Omental fat pad (tissue), 4 donors: ENCODE data around the gene HEXIM2. TPM values are rescaled to one million over a fixed set of nuclear protein-coding genes. Genes with fewer than 3 reads are reported as not detected.

Experiments
- ATAC-seq: fragments of 150-250 bp; one replicate; pipeline ENCODE4 v1.9.1; 2016; ENCODE audit warnings: mild to moderate bottlenecking, moderate library complexity; ENCODE audit not compliant: low FRiP score
- DNase-seq: peaks from one replicate; pipeline ENCODE4 v3.0.0-alpha.2; 2019; ENCODE audit warnings: low spot score
- CTCF ChIP-seq, 3 donors: fragments of 450-650 bp; IDR thresholded peaks; one replicate each; pipeline ENCODE4 v1.5.1; 2016 to 2017; ENCODE audit warnings: antibody characterized with exemption in 3 of 3, mild to moderate bottlenecking in 3 of 3, moderate library complexity in 2 of 3
- total RNA-seq, 4 donors: library from RNA; depleted of rRNA; stranded (reverse); fragments of >200 nt; gene quantifications; one replicate each; pipeline ENCODE4 v1.1.0, GENCODE V29; 2016

HEXIM2 gene
- total RNA-seq, 4 donors from 2014 or later: 1.4 to 9.3 (median 3.9) TPM

- ATAC-seq: no peak
These were observed 45.1 kb upstream of the HEXIM2 start for GRCh38 chr17:45116434-45117016.

GRCh38 chr17:45117334-45117733 lies 44.3 kb upstream of the HEXIM2 start:
- no peak for DNase-seq
- no peak for TF ChIP-seq CTCF (IDR thresholded peaks at IDR 0.05)
- no peak for ATAC-seq

More at GRCh38 chr17:45116434-45117016, 45.1 kb upstream of the HEXIM2 start:
- no peak for DNase-seq
- no peak for TF ChIP-seq CTCF (IDR thresholded peaks at IDR 0.05)

- TF ChIP-seq CTCF (IDR thresholded peaks at IDR 0.05): no peak
- ATAC-seq (no peak), DNase-seq (no peak)
These were observed 43.6 kb upstream of the HEXIM2 start for GRCh38 chr17:45117848-45118646.

- DNase-seq: no peak
- no peak for TF ChIP-seq CTCF (IDR thresholded peaks at IDR 0.05)
- no peak for ATAC-seq
These were observed 43.0 kb upstream of the HEXIM2 start for GRCh38 chr17:45118691-45119090.

GRCh38 chr17:45119964-45120363 lies 41.7 kb upstream of the HEXIM2 start:
- ATAC-seq (no peak), DNase-seq (no peak)
- no peak for TF ChIP-seq CTCF (IDR thresholded peaks at IDR 0.05)

GRCh38 chr17:45120558-45120957 lies 41.1 kb upstream of the HEXIM2 start:
- ATAC-seq (no peak), DNase-seq (no peak)
- no peak for TF ChIP-seq CTCF (IDR thresholded peaks at IDR 0.05)

GRCh38 chr17:45121055-45121454 lies 40.6 kb upstream of the HEXIM2 start:
- no peak for TF ChIP-seq CTCF (IDR thresholded peaks at IDR 0.05)
- no peak for ATAC-seq

More at GRCh38 chr17:45121055-45121454, 40.6 kb upstream of the HEXIM2 start:
- no peak for DNase-seq
